Panc1 (cell line): ENCODE data around the gene EZH2. TPM values are rescaled to one million over a fixed set of nuclear protein-coding genes. Genes with fewer than 3 reads are reported as not detected.

Experiments used
- ATAC-seq: fragments of 200-7000 bp; cut with Tn5 transposase; 2 replicates; pipeline ENCODE4 v1.9.1; 2020; ENCODE audit warnings: mild to moderate bottlenecking, moderate library complexity
- Bru-seq: library from RNA; stranded (reverse); fragments of 400-500 nt; gene quantifications from one replicate; lab custom pipeline; 2021; lab: Mats Ljungman, UMichigan
- BruChase-seq, 2 experiments: library from RNA; stranded (reverse); fragments of 400-500 nt; gene quantifications; one replicate each; lab custom pipeline; 2021; lab: Mats Ljungman, UMichigan
- BruUV-seq: library from RNA; stranded (reverse); fragments of 400-500 nt; replicated peaks from 2 replicates; lab custom pipeline; 2021; lab: Mats Ljungman, UMichigan
- CTCF ChIA-PET: fragments of 300-600 bp; sonication (Branson Sonifier 250); formaldehyde crosslinking; loops from one replicate; lab custom pipeline; 2022; ENCODE audit warnings: antibody characterized with exemption; lab: Charles Lee
- POLR2A ChIA-PET: fragments of 300-600 bp; sonication (Branson Sonifier 250); formaldehyde crosslinking; loops from one replicate; lab custom pipeline; 2022; ENCODE audit warnings: antibody characterized with exemption; lab: Charles Lee
- DNase-seq: peaks from one replicate; pipeline ENCODE4 v3.0.0-alpha.2; 2010; ENCODE audit warnings: low read depth, low spot score
- H3K27ac ChIP-seq: 2 replicates; pipeline ENCODE4 v1.5.1; 2011; ENCODE audit warnings: mild to moderate bottlenecking, low read length, inconsistent platforms
- H3K27me3 ChIP-seq: fragments of 200-500 bp; sonication (Bioruptor generic); 2 replicates; pipeline ENCODE4 v1.6.0; 2014; ENCODE audit warnings: low read length, inconsistent platforms; ENCODE audit not compliant: control insufficient read depth, insufficient read depth
- H3K36me3 ChIP-seq: fragments of 200-500 bp; sonication (Bioruptor generic); 2 replicates; pipeline ENCODE4 v1.5.1; 2014; ENCODE audit warnings: inconsistent platforms, mild to moderate bottlenecking, low read length, moderate library complexity; ENCODE audit not compliant: control insufficient read depth, insufficient read depth
- H3K4me1 ChIP-seq: 2 replicates; pipeline ENCODE4 v1.5.1; 2011; ENCODE audit warnings: inconsistent platforms, mild to moderate bottlenecking, low read length, moderate library complexity; ENCODE audit not compliant: control insufficient read depth, insufficient read depth
- H3K4me3 ChIP-seq, 2 experiments: 2 replicates each; pipeline ENCODE4 v1.5.1; 2011 to 2012; ENCODE audit warnings: low read depth in 2 of 2, low read length in 2 of 2, mild to moderate bottlenecking in 2 of 2, inconsistent platforms in 1 of 2, moderate library complexity in 1 of 2
- H3K9me3 ChIP-seq: fragments of 200-500 bp; sonication (Bioruptor generic); 2 replicates; pipeline ENCODE4 v1.5.1; 2014; ENCODE audit warnings: low read depth, mild to moderate bottlenecking, inconsistent platforms, low read length, moderate library complexity; ENCODE audit not compliant: control insufficient read depth, insufficient read depth
- POLR2AphosphoS5 ChIP-seq: IDR thresholded peaks from 2 replicates; pipeline ENCODE4 v1.6.1; 2012; ENCODE audit warnings: mild to moderate bottlenecking, low read depth, low read length, moderate library complexity
- SIN3A ChIP-seq: IDR thresholded peaks from 2 replicates; pipeline ENCODE4 v1.6.1; 2012; ENCODE audit warnings: low read depth, mild to moderate bottlenecking, low read length, moderate library complexity, borderline replicate concordance; ENCODE audit not compliant: insufficient read depth
- TCF7L2 ChIP-seq: IDR thresholded peaks from 2 replicates; pipeline ENCODE4 v1.6.1; 2011; ENCODE audit warnings: mild to moderate bottlenecking, low read depth, low read length, inconsistent platforms
- in situ Hi-C: cut with HindIII; loops from 2 replicates; pipeline ENCODE4 v1.10.0; 2016; ENCODE audit warnings: low sequenced_read_pairs, low pct_unique_long_range_greater_than_20kb
- intact Hi-C: fragments of 100-400 bp; cut with micrococcal nuclease; formaldehyde crosslinking; loops from one replicate; pipeline ENCODE4 v1.10.0; 2022; ENCODE audit not compliant: unreplicated experiment
- long read RNA-seq: library from polyadenylated mRNA; unstranded; transcript quantifications from one replicate; pipeline ENCODE4 v2.0.0, GENCODE V29; 2021; ENCODE audit not compliant: unreplicated experiment
- polyA plus RNA-seq: library from polyadenylated mRNA; unstranded; fragments of >200 nt; gene quantifications from one replicate; pipeline ENCODE4 v1.2.1, GENCODE V29; 2012; ENCODE audit warnings: missing spikeins; ENCODE audit not compliant: insufficient read length
- total RNA-seq: library from RNA; stranded (reverse); gene quantifications from one replicate; pipeline ENCODE4 v1.2.1, GENCODE V29; 2021; ENCODE audit not compliant: unreplicated experiment
- TF ChIP-seq, protein P1 (sequence below), 2 experiments: IDR thresholded peaks; 2 replicates each; pipeline ENCODE4 v1.6.1; 2011 to 2012; ENCODE audit warnings: low read depth in 2 of 2, control low read depth in 1 of 2, low read length in 1 of 2, mild to moderate bottlenecking in 1 of 2, moderate library complexity in 1 of 2; ENCODE audit not compliant: insufficient read depth in 1 of 2
- TF ChIP-seq, protein P2 (sequence below): fragments of 450-650 bp; IDR thresholded peaks from 2 replicates; pipeline ENCODE4 v1.5.1; 2017; ENCODE audit warnings: mild to moderate bottlenecking

The EZH2 gene
- total RNA-seq (38.3 TPM), Bru-seq, nascent RNA (percentile 95 among the genes with signal in this experiment), BruChase-seq, experiment 1, labeled RNA remaining after a 2-hour chase (percentile 93 among the genes with signal in this experiment), BruChase-seq, experiment 2, labeled RNA remaining after a 6-hour chase (percentile 89 among the genes with signal in this experiment)
- 14.6 TPM for polyA plus RNA-seq
- long read RNA-seq, transcript EZH2-203 (20 exons, 2,591 nt), result major isoform, 26 of 98 reads
- long read RNA-seq, partial matches to known transcripts, result 14 of 98 reads
- long read RNA-seq, other reads (novel, unspliced or antisense), result 50 of 98 reads

DNA sequence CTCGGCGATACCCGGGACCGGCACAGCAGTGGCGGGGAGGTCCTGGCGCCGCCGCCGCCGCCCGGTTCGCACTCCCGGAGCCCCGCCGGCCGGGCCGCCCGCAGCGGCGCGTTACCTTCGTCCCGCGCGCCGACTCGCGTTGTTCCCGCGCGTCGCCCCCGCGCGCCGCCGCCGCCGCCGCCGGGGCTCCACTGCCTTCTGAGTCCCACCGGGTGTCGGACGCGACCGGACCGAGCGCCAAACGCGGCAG lies at the start of gene EZH2:
Gene EZH2 (minus strand): TSS at position 243 of the 250 bp plus-strand sequence. CDS start 36,993 bp downstream, outside the sequence.
- no peak for TF ChIP-seq SIN3A
- no peak for TF ChIP-seq TCF7L2
- no peak; the same call in 1 of the 2 replicates for TF ChIP-seq POLR2AphosphoS5
- TF ChIP-seq, protein P1, sequence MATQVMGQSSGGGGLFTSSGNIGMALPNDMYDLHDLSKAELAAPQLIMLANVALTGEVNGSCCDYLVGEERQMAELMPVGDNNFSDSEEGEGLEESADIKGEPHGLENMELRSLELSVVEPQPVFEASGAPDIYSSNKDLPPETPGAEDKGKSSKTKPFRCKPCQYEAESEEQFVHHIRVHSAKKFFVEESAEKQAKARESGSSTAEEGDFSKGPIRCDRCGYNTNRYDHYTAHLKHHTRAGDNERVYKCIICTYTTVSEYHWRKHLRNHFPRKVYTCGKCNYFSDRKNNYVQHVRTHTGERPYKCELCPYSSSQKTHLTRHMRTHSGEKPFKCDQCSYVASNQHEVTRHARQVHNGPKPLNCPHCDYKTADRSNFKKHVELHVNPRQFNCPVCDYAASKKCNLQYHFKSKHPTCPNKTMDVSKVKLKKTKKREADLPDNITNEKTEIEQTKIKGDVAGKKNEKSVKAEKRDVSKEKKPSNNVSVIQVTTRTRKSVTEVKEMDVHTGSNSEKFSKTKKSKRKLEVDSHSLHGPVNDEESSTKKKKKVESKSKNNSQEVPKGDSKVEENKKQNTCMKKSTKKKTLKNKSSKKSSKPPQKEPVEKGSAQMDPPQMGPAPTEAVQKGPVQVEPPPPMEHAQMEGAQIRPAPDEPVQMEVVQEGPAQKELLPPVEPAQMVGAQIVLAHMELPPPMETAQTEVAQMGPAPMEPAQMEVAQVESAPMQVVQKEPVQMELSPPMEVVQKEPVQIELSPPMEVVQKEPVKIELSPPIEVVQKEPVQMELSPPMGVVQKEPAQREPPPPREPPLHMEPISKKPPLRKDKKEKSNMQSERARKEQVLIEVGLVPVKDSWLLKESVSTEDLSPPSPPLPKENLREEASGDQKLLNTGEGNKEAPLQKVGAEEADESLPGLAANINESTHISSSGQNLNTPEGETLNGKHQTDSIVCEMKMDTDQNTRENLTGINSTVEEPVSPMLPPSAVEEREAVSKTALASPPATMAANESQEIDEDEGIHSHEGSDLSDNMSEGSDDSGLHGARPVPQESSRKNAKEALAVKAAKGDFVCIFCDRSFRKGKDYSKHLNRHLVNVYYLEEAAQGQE (IDR thresholded peaks at IDR 0.05; ENCODE audit: insufficient read depth in 1 of 2, low read depth in 2 of 2, low read length in 1 of 2), result no peak
- TF ChIP-seq, protein P2, sequence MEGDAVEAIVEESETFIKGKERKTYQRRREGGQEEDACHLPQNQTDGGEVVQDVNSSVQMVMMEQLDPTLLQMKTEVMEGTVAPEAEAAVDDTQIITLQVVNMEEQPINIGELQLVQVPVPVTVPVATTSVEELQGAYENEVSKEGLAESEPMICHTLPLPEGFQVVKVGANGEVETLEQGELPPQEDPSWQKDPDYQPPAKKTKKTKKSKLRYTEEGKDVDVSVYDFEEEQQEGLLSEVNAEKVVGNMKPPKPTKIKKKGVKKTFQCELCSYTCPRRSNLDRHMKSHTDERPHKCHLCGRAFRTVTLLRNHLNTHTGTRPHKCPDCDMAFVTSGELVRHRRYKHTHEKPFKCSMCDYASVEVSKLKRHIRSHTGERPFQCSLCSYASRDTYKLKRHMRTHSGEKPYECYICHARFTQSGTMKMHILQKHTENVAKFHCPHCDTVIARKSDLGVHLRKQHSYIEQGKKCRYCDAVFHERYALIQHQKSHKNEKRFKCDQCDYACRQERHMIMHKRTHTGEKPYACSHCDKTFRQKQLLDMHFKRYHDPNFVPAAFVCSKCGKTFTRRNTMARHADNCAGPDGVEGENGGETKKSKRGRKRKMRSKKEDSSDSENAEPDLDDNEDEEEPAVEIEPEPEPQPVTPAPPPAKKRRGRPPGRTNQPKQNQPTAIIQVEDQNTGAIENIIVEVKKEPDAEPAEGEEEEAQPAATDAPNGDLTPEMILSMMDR, result no peak
- in situ Hi-C loops (no loop called here), intact Hi-C loops (loop anchor here (2.0 kb wide), 1 partner anchor 57 kb away; no protein-coding TSS in a partner anchor)
- peak within 1 kb of the TSS; percentile 80 to 88 for H3K4me3 ChIP-seq
- no TSS peak for BruUV-seq
- DNase-seq (no peak), ATAC-seq (peak; percentile 51; the same call in 1 of the 2 replicates)
- peaks cover 16% of the 10 kb centered on the region for H3K4me1 ChIP-seq
- H3K27me3 ChIP-seq, result no peaks in the 10 kb centered on the region
- H3K9me3 ChIP-seq, result no peaks in the 10 kb centered on the region
- no peaks in the 10 kb centered on the region for H3K36me3 ChIP-seq
- POLR2A ChIA-PET, result interaction anchor here (0.9 kb wide), 1 partner anchor 307 kb away, joined by 5 read pairs; no protein-coding TSS in a partner anchor
- peak within 1 kb of the TSS; percentile 90 for H3K27ac ChIP-seq
- CTCF ChIA-PET, result no interaction called here

DNA sequence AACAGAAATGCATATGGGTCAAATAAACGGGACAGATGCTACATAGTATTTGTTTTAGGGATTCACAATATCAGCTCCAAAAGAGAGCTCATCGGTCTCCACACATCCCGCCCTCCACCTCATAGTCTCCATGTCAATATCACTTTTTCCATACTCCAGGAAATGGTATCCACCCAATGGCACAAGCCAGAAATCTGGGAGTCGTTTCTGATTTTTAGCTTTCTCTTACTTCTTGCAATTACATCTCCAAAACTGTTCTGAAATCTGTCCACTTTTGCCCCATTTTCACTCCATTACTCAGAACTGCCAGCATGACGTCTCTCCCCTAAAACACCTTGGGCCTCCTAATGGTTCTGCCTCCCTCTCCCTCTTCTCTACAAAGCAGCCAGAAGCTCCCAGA lies 47.4 kb upstream of the EZH2 start:
- no TSS peak for BruUV-seq
- no peak overlapping the region for H3K4me3 ChIP-seq
- POLR2A ChIA-PET, result interaction anchor here (0.5 kb wide), 1 partner anchor 17 kb away, joined by 3 read pairs; no protein-coding TSS in a partner anchor
- H3K4me1 ChIP-seq, result no peaks in the 10 kb centered on the region
- DNase-seq, result no peak
- H3K36me3 ChIP-seq, result no peaks in the 10 kb centered on the region
- no peaks in the 10 kb centered on the region for H3K27me3 ChIP-seq
- no peak overlapping the region for H3K27ac ChIP-seq
- intact Hi-C loops, result no loop called here
- TF ChIP-seq, protein P1 (IDR thresholded peaks at IDR 0.05; ENCODE audit: insufficient read depth in 1 of 2, low read depth in 2 of 2, low read length in 1 of 2), result no peak
- TF ChIP-seq POLR2AphosphoS5 (no peak), TCF7L2 (no peak), SIN3A (no peak)
- TF ChIP-seq, protein P2, result no peak
- no peaks in the 10 kb centered on the region for H3K9me3 ChIP-seq
- no peak for ATAC-seq
- CTCF ChIA-PET, result interaction anchor here (1.2 kb wide), 1 partner anchor 10 kb away, joined by 16 read pairs; no protein-coding TSS in a partner anchor
- in situ Hi-C loops, result no loop called here
